Colonic mucosa (tissue), 4 donors: Measurements from ENCODE around the gene KHDRBS2. TPM values are rescaled to one million over a fixed set of nuclear protein-coding genes. Genes with fewer than 3 reads are reported as not detected.

Source experiments
- DNase-seq: peaks from one replicate; pipeline ENCODE4 v3.0.0-alpha.2; 2020
- H3K27ac ChIP-seq: fragments of 200-600 bp; one replicate; pipeline ENCODE4 v1.8.0; 2021
- H3K27me3 ChIP-seq: fragments of 200-600 bp; one replicate; pipeline ENCODE4 v1.8.0; 2021
- H3K36me3 ChIP-seq: fragments of 200-600 bp; one replicate; pipeline ENCODE4 v1.8.0; 2021
- H3K4me1 ChIP-seq: fragments of 200-600 bp; one replicate; pipeline ENCODE4 v1.8.0; 2021; ENCODE audit warnings: mild to moderate bottlenecking
- H3K4me3 ChIP-seq: fragments of 200-600 bp; one replicate; pipeline ENCODE4 v1.8.0; 2021
- H3K9ac ChIP-seq, 2 donors: one replicate each; pipeline ENCODE4 v1.7.0; 2013; ENCODE audit warnings: control low read depth in 2 of 2, low read depth in 2 of 2, low read length in 2 of 2
- H3K9me3 ChIP-seq: fragments of 200-600 bp; one replicate; pipeline ENCODE4 v1.8.0; 2021
- intact Hi-C: fragments of 100-400 bp; cut with DNase I; formaldehyde crosslinking; loops from one replicate; pipeline ENCODE4 v1.14.1; 2022
- total RNA-seq, 2 donors: library from RNA; stranded (reverse); fragmentation: NEBNext Ultra II Directional in 1 of 2; extraction: Animal tissue kit (Norgen Biotek cat#: 25700) in 1 of 2; gene quantifications; one replicate each; pipeline ENCODE4 v1.2.1, GENCODE V29; 2021
- TF ChIP-seq, protein P1 (sequence below): fragments of 200-600 bp; IDR thresholded peaks from one replicate; pipeline ENCODE4 v1.8.0; 2022; ENCODE audit warnings: antibody characterized with exemption, mild to moderate bottlenecking
- donor health status: healthy.
- donor health status: DM: no; HTN: no; CAD: no.
- donor health status: DM: no; HTN: no; CAD: no.

The KHDRBS2 gene
- total RNA-seq, 2 donors from 2014 or later: 0.52 to 1.2 TPM

DNA sequence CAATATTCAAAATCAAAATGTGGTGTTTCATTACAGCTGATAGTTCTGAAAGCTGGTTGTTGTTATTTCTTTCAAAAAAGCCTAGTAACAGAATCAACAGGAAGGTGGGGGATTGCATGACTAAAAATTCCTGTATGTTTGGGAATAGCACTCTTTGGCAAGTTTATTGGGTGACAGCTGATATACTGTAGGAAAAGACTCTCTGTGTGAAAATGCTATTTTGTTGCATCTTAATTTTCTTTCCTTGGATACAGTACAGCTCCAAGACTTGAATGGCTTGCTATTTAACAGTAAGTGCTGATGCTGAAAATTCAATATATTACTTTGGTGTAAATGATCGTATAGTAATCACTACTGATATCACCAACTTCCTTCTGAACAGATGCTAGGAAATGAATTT is 336.1 kb downstream of the KHDRBS2 start:
- H3K36me3 ChIP-seq: no peaks in the 10 kb centered on the region
- DNase-seq: no peak
- H3K9ac ChIP-seq: no peak overlapping the region
- no peaks in the 10 kb centered on the region for H3K4me1 ChIP-seq
- H3K27ac ChIP-seq: no peak overlapping the region
- TF ChIP-seq, protein P1, sequence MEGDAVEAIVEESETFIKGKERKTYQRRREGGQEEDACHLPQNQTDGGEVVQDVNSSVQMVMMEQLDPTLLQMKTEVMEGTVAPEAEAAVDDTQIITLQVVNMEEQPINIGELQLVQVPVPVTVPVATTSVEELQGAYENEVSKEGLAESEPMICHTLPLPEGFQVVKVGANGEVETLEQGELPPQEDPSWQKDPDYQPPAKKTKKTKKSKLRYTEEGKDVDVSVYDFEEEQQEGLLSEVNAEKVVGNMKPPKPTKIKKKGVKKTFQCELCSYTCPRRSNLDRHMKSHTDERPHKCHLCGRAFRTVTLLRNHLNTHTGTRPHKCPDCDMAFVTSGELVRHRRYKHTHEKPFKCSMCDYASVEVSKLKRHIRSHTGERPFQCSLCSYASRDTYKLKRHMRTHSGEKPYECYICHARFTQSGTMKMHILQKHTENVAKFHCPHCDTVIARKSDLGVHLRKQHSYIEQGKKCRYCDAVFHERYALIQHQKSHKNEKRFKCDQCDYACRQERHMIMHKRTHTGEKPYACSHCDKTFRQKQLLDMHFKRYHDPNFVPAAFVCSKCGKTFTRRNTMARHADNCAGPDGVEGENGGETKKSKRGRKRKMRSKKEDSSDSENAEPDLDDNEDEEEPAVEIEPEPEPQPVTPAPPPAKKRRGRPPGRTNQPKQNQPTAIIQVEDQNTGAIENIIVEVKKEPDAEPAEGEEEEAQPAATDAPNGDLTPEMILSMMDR: no peak
- no peak overlapping the region for H3K4me3 ChIP-seq
- no peaks in the 10 kb centered on the region for H3K9me3 ChIP-seq
- intact Hi-C loops: no loop called here
- no peaks in the 10 kb centered on the region for H3K27me3 ChIP-seq

DNA sequence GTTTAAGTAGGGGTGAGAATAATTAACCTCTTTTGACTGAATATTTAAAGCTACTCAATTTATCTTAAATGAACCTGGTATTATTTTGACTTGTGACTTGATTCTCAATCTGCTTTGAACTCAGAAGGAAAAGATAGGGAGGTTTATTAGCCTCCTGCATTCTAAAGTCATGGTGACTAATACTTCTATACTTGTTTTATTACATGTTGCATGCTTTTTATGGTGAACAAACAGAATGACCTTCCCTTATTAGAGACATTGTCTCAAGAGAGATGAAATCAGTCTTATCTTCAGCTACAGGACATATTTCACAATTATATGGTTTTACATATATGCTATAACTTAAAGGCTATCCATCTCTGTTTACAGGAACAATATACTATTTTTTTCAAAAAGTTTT is 336.9 kb downstream of the KHDRBS2 start:
- intact Hi-C loops: no loop called here
- no peaks in the 10 kb centered on the region for H3K36me3 ChIP-seq
- no peaks in the 10 kb centered on the region for H3K9me3 ChIP-seq
- H3K27ac ChIP-seq: no peak overlapping the region
- H3K4me1 ChIP-seq: no peaks in the 10 kb centered on the region
- TF ChIP-seq, protein P1: no peak
- H3K9ac ChIP-seq: no peak overlapping the region
- no peak overlapping the region for H3K4me3 ChIP-seq
- DNase-seq: no peak
- no peaks in the 10 kb centered on the region for H3K27me3 ChIP-seq

DNA sequence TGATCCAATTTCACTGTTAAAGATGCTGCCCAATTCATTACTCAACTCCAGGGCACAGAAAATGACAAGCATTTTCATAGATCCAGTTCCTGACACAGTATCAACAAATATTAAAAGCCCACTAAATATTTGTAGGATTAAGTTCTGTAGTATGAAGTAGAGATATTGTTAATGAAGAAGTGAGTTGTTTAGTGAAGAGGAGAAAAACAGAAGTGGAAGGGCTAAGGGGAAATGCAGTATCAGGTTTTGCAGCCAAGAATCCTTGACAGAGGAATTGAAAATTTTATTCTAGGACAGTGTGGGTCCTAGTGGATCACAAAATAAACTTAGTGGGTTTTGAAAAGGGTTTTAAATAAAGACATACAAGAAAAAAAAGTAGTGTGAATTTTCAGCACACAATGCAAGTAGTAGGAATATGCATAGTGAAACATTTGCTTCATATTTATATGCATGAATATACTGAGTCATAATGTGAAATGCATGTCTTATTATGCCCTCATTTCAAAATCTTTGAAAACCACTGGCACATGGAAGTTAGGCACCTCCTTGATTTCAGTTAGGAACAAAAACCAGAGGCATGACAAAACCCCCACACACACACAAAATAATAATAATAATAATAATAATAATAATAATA is 338.6 kb downstream of the KHDRBS2 start:
- intact Hi-C loops: no loop called here
- Histone ChIP-seq H3K27ac (no peak overlapping the region), H3K9me3 (no peaks in the 10 kb centered on the region), H3K4me3 (no peak overlapping the region), H3K9ac (no peak overlapping the region), H3K36me3 (no peaks in the 10 kb centered on the region), H3K4me1 (no peaks in the 10 kb centered on the region), H3K27me3 (no peaks in the 10 kb centered on the region)
- DNase-seq: no peak
- TF ChIP-seq, protein P1: no peak

DNA sequence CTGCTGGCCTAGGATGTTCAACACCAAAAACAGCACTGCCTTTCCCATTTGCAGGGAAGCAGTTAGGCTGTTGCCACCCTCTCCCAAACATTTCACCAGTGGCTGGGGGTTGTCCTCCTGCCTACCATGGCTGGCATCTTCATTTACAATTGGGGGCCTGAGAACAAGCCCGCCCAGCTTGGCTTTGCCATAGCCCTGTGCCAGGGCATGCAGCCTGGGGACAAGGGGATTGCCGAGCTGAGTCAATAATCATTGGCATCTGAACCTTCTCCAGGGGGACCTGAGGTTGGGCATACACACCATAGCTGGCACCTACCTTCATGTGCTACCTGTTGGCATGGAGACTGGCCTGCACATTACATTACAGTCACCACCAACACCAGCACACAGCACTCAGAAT is 345.1 kb downstream of the KHDRBS2 start:
- intact Hi-C loops: no loop called here
- H3K9me3 ChIP-seq: no peaks in the 10 kb centered on the region
- no peaks in the 10 kb centered on the region for H3K27me3 ChIP-seq
- no peak overlapping the region for H3K27ac ChIP-seq
- H3K9ac ChIP-seq: no peak overlapping the region
- no peak for DNase-seq
- H3K4me3 ChIP-seq: no peak overlapping the region
- no peaks in the 10 kb centered on the region for H3K4me1 ChIP-seq
- TF ChIP-seq, protein P1: no peak
- no peaks in the 10 kb centered on the region for H3K36me3 ChIP-seq

DNA sequence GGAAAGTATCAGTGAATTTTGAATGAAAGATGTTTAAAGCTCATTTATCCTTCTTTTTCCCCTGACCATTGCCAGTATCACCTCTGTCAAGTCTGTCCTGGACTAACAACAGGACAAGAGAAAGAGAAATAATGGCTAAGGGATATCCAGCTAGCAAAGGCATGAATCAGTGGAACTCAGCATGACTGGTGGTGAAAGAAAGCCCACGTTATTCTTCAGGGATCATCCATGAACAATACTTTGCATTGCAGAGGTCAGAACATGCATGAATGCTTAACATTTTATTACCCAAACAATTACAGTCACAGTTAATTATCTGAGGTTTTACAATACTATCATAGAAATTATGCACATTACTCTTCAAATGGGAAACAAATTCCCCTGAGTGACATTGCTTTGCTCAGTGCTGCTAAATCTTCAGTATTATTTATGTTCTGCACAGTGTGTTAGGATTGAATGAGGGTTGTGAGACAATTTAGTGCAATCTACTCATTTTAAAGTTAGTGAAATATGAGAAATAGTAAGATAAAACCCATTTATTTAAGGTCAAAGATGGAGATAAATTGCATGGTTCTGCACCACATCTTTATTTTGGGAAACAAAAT is 350.7 kb downstream of the KHDRBS2 start:
- no peak for DNase-seq
- H3K4me3 ChIP-seq: no peak overlapping the region
- intact Hi-C loops: no loop called here

More for the DNA sequence above, 350.7 kb downstream of the KHDRBS2 start:
- no peaks in the 10 kb centered on the region for H3K36me3 ChIP-seq
- H3K27me3 ChIP-seq: no peaks in the 10 kb centered on the region
- TF ChIP-seq, protein P1: no peak
- no peaks in the 10 kb centered on the region for H3K4me1 ChIP-seq
- no peaks in the 10 kb centered on the region for H3K9me3 ChIP-seq
- H3K27ac ChIP-seq: no peak overlapping the region
- no peak overlapping the region for H3K9ac ChIP-seq
